NCI-H2227 treated with DMSO at 0.1 percent for 48 hours (cell line): ENCODE results near the gene ZMYND10.

ENCODE experiments used
- DNase-seq: peaks from one replicate; lab custom pipeline; 2025; lab: John Stamatoyannopoulos, UW

Gene ZMYND10

DNA sequence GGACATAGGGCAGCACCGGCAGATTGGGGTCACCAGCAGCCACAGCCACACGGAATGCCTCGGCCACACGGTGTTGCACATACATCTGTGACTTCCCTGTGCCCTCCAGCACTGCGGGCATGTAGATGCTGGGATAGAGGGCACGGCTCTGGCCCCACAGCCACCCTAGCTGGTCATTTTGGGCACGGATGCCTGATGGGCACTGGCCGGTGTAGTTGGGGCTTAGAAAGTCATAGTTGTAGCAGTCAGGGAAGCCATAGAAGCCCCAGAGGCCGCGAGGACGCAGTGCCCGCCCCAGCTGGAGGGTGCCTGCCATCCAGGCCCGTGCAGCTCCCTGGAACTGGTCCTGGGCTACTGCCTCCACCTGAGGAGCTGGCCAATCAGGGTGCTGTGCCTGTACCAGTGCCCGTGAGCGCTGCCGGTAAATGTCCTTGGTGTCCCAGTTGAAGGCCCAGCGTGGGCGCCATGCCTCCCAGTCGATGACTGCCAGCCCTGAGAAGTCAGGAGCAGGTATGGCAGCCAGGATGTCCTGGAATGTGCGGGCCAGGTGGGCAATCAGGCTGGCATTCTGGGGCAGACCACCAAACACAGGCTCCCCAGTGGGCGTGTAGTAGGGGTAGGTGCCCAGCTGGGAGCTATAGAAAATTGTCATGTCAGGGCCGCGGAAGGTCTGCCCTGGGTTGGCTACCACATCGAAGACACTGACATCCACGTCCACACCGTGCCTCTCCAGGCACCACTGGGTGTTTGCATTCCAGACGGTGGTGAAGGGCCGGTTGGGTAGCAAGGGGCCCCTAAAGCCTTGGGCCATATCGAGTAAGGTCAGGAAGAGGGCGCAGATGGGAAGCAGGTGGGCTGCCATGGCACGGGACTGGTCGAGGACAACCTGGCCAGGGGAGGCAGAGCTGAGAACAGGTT lies 43.2 kb downstream of the ZMYND10 start:
- no peak for DNase-seq

DNA sequence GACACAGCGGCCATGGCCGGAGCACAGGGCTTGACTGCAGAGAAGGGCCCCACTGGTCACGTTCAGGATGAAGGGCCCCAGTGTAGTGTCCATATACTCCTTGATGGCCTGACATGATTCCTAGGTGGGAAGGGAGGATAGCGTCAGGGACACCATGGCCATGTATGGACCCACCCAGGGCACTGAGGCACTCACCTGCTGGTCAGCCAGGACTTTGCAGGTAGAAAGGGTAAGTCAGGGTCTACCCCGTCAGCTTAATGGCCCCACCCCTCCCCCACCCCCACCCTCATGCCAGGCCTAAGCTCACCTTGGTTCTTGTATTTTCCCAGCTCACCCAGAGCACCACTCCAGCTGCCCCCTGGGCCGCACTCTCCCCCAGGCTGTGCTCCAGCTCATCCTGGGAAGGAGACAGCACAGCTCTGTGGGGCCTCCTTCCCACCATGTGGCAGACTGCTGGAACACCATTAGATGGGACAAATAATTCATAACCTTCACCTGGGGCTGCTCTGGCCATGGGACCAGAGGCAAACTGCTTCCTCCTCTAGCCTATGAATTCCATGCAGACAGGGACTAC lies 44.8 kb downstream of the ZMYND10 start:
- no peak for DNase-seq

DNA sequence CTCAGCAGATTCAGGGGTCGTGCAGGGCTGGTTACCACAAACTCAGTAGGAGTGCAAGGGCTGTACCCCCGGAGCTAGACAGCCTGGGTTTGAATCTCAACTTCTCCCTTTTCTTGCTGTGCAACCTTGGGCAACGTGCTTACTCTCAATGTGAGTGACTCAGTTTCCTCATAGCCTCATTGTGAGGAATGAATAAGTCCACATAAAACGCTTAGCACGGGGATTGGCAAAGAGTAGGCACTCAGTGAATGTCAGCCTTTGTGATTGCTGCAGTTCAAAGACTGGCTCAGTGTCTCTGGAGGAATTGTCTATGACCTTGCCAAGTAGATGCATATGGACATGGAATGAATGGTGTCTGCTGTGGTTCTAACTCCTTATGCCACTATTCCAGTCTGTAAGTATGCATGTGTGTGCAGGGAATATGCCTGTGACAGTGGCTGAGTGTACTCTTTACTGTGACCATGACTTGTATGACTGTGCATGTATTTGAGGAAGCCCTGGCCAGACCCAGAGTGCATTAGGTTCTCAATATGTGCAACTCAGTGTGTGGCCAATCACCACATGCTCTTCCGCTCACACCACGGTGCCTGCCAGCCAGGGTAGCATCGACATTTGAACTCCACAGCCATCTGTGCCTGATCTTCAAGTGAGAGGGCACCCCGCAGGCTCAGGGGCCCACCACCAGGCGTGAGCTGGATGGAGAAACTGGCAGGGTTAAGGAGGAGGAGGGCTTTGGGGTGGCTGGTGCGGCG lies 45.4 kb downstream of the ZMYND10 start:
- DNase-seq, result no peak

DNA sequence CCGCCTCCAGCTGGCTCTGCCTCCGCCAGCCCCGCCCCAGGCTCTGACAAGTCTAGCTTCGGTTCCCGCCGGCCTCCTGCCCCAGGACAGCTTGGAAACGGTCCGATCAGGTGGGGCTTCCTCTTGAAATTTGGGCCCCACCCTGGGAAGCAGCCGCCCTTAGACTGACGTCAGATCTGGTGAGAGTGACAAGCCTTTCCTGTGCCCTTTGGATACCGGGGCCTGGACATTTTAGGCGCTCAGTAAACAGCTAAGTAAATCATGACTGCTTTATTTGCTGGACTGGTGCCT lies 45.9 kb downstream of the ZMYND10 start:
- DNase-seq, result no peak

DNA sequence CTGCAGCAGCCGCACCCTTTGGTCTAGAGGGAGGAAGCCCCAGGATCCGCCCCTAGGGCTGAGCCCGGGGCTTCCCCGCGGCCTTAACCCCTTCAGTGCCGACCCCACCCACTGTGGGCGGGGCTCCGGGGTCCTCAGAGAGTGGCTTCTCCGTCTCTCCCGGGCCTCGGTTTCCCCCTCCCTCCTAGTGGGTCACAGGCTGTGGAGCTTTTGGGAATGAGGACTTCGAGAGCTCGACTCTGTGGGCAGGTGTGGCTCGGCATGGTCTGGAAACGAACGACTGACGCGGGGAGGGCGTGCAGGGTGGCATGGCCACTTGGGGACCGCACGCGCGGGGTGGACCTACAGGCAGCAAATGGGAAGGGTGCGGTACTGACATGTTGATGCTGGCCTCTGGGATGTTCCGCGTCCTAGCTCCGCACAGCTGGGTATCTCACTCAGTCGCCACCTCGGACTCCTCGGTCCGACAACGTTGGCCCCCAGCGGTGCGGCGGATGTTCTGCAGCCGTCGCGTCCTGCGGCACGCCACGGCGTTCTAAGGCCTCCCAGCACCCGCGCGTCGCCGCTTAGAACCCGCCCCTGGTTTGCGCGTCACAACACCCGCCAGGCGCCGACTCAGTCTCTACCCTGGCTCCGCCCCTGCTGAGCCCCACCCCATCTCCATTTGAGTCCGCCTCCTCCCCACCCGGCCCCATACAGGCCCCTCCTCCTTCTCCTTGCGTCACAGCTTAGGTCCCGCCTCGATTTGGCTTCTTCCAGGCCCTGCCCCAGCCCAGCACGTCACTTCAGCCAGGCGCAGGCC lies 46.5 kb downstream of the ZMYND10 start, which contains the start of the genes HYAL3 and NAA80:
HYAL3 (minus strand) TSS at position 570 of the 802 bp plus-strand sequence. CDS start 3,803 bp downstream, outside the sequence.
NAA80 (minus strand) TSS at position 570 of the 802 bp plus-strand sequence. CDS start 1,942 bp downstream, outside the sequence.
- peak; percentile 95 for DNase-seq

DNA sequence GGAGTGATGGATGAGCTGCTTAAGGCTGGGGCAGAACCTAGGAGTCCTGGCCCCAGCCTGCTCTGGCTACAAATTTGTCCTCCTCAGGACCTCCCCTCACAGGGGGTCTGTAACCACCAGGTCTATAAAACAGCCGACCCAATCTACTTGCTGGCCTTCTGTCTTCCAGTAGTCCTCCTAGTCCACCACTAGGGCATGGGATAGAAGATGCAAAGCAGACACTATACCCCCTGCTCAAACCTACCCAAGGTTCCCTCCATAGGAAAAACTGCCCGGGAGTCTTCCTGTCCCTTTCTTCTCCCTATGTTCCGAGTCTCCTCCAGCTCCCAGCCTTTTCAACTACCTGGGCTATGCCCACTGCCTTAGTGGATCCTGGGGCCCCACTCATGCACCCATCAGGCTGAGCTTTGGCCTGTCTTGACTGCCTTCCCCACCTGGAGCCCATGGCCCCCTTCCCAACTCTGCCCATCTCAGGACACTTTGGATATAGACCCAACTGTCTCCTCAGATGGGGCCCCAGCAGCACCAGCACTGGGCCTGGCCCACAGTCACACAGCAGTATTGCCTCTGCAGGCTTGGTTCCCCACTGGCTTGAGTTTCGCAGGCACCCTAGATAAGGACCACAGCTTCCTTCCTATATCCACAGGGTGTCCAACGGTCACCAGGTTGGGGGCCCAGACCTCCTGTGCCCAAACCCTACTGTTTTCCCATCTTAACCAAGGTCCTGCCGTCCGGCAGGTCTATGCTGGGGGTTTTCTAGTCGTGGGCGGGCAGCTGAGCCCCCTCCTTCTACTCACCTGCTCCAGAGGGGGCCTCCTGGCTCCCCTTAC lies 47.4 kb downstream of the ZMYND10 start:
- no peak for DNase-seq

DNA sequence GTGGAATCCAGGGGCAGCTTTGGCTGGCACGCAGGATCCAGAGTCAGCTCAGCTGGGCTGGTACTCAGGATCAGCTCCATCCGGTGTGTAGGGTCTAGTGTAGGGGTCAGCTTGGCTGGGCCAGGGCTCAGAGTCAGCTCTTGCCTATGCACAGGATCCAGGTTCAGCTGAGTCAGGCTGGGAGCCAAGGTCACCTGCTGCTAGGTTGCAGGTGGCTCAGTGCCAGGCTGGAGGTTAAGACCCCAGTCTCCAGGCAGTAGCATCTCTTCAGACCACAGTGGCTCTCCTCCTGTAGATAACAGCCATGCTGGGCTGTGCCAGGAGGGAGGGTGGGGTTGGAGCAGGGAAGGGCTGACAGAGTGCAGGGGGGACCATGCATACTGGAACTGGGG lies 48.2 kb downstream of the ZMYND10 start:
- no peak for DNase-seq

DNA sequence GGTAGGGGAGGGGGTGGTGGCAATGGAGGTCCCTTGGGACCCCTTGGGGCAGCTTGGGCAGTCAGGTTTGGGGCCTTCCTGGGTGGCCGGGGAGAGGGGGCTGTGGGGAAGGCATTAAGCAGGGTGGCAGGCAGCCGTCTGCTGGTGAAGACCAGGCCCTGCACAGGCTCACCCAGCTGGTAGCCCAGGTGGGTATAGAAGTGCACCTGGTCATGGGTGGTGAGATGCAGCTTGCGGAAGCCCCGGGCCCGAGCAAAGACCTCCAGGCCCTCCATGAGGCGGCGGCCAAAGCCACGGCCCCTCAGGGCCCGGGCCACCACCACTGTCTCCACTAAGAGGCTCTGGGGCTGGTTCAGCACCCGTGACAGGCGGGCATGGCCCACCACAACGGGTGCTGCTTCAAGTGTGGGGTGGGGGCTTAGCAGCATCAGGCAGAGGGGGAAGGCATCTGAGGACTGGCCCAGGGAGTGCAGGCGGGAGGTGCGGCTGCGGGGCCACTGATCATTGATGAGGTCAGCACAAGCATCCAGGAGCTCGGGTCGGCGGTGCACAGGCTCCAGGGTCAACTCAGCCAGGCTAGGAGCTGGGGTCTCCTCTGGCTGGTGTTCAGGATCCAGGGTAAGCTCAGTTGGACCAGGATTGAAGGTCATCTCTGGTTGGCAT lies 48.7 kb downstream of the ZMYND10 start:
- DNase-seq, result no peak

DNA sequence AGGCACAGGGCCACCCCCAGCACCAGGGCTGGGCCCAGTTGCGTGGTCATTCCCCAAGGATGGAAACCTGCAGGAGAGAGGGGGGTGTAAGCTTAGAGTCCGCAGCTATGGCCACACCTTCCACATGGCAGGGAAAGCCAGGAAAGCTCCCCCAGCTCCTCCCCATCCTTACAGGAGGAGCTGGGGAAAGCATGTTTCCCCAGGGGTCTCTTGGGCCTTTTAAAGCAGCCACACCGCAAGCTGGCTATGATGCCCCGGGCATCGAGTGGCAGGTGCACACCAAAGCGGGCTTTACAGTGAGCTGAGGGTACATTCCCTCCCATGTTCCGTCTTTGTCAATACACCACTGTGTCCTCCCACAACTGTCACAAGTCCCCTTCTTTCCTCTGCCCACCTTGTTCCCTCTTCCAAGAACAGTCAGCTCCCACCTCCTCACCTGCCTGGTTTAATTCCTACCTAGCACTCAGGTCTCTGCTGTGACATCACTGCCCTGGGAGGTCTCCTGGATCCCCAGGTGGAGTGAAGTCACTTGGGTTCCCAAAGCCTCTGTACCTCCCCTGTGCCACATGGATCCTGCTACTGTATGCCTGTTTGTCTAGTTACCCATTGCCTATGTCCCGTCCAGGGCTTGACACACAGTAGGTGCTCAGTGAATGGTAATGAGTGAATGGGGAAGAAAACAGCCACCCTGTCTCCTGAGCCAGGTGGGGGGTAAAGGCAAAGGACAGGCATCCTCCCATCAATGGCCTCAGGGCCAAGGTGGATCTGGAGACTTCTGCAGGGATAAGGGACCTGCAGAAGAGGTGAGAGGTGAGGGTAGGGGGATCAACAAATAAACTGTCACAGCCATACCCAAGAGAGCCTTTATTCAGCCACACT lies 49.7 kb downstream of the ZMYND10 start:
- no peak for DNase-seq

DNA sequence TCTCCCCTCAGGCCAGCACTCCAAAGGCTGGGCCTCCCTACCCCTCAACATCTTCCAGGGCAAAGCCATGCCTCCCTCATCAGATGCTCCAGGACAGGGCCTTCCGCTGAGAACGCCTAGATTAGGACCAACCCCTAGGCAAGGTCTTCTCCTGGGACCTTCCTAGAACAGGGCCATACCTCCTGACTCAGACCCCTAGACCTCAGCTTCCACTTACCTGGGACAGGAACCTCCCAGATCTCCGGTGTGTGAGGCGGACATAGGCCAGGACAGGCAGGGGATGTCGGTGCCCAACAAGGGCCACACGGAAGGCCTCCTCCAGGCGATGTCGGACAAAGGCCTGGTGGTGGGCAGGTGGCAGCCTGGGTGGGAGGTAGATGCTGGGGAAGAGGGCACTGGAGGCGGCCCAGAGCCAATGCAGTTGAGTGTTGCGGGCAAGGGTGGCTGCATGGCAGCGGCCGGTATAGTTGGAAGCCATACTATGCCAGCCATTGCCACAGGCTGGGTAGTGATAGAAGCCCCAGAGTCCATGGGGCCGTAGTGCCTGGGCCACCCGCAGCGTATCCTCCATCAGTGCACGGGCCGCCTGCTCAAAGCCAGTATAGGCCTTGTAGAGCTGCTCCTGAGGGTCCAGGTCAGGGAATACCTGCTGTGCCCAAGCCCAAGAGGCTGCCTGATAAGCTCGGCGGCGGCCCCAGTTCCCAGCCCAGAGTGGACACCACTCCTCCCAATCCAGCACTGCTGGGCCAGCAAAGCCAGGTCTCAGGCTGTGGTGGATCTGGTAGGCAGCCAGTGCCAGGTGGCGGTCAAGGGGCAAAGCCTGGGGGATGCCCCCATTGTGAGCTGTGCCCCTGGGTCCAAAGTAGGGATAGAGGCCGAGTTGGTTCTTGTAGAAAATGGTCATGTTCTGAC lies 50.8 kb downstream of the ZMYND10 start:
- DNase-seq, result no peak

DNA sequence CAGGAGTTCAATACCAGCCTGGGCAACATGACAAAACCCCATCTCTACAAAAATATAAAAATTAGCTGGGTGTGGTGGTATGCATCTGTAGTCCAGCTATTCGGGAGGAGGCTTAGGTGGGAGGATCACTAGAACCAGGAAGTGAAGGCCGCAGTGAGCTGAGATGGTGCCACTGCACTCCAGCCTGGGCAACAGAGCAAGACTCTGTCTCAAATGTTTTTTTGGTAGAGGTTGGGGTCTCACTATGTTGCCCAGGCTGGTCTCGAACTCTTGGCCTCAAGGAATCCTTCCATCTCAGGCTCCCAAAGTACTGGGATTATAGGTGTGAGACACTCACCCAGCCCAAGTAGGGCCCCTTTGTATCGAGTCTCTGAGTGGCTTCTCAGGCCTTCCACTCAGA lies 51.4 kb downstream of the ZMYND10 start:
- DNase-seq, result no peak

DNA sequence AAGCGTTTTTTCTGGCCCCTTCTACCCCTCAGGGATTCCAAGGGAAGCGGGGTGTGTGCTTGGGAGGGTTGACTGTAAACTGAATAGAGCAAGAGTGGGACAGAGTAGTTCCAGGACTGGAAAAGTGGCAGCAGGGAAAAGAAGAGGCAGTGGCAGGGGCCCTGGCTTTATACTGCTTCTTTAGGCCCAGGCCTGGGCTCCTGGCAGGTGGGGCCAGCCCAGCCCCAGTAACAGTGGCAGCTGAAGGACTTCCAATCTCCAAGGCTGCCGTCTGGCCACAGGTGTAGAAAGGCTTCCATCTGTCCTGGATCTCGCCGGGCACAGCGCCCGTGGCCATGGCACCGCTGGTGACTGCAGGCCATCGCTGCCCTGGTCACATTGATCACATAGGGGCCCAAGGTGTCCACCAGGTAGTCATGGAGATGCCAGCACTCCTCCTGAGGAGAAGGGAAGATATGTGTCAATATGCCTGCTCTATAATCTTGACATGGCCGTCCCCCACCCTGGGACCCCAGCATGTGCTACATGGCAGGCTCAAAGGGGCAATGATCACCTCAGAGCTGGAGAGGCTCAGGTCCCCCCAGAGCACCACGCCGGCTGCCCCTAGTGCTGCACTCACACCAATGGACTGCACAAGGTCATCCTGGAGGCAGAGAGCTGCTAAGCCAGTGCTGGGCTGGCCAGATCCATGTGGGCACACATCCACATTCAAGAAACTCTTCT lies 52.3 kb downstream of the ZMYND10 start:
- no peak for DNase-seq

DNA sequence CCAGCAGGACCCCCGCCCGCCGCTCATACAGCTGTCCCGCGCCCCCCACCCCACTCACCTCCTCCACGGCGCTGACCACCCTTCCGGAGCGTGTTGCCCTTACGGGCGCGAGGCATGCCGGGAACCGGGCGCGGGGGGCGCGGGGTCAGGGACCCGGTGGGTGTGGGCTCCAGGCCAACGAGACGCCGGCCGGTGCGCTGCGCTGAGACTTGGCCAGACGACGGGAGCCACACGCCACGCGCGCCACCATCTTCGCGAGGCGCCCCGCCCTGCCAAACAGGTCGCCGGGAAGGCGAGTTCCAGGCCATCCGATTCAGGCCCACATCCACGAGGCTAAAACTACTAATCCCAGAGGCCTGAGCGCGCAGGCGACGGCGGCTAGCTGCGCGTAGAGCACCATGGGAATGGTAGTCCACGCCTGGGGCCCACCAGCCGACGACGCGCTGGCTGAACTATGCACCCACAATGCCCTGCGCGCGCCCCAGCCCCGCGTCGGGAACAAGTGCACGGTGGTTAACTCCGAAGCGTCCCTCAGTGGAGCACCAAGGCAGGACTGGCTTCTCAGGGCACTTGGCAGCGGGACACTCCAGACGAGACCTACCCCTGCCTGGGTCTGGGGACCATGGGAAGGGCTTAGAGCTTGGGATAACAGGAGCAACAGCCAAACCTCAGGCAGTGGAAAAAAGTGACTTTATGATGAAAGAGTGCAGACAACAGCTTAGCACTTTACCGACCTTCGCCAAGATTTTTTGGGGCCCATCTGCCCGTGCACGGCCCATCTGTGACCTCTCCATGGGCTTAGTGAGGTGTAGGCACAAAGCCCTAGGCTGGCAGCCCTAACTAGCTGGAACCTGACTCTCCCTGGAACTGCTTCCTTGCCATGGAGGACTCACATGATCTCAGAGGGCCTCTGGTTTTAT lies 53.1 kb downstream of the ZMYND10 start, which contains the start of gene IFRD2:
IFRD2 (minus strand) TSS at position 271 of the 920 bp plus-strand sequence; CDS start at position 116, 155 bp downstream.
- DNase-seq, result peak; percentile 87
